ENCODE data around the gene MORC2. TPM values are rescaled to one million over a fixed set of nuclear protein-coding genes. Genes with fewer than 3 reads are reported as not detected.
A peak's percentile ranks its signal among the peaks of the same experiment; 100 is the strongest.

Gene MORC2
- total RNA-seq, 2 donors from 2014 or later: 34.9 to 36.3 TPM

DNA sequence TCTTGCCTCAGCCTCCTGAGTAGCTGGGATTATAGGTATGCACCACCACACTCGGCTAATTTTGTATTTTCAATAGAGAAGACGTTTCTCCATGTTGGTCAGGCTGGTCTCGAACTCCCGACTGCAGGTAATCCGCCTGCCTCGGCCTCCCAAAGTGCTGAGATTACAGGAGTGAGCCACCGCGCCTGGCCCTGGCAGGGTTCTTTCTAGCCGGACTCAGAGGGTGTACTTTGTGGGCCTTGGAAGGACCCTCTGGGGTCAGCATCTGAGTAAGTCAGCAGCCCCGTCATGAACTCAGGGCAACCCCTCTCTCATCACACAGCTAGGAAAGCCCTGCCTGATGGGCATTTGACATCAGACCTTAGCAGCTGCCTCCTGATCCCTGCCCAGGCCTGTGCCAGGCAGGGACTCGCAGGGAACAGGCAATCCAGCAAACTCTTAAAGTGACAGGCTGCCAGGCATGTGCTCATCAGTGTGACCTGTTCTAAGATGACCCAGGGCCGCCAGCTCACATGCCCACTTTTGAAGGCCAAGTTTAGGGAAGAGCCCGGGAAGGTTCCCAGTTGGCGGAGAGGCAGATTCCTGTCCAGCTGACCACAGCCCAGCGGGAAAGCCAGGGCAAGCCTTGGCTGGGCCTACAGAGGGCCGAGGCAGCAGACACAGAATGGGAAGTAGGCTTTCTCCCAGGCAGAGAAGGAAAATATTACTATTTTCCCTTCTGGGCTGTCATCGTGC, 92.9 kb downstream of the MORC2 start:
- peak; percentile 39 for DNase-seq
- TF ChIP-seq, protein P1, sequence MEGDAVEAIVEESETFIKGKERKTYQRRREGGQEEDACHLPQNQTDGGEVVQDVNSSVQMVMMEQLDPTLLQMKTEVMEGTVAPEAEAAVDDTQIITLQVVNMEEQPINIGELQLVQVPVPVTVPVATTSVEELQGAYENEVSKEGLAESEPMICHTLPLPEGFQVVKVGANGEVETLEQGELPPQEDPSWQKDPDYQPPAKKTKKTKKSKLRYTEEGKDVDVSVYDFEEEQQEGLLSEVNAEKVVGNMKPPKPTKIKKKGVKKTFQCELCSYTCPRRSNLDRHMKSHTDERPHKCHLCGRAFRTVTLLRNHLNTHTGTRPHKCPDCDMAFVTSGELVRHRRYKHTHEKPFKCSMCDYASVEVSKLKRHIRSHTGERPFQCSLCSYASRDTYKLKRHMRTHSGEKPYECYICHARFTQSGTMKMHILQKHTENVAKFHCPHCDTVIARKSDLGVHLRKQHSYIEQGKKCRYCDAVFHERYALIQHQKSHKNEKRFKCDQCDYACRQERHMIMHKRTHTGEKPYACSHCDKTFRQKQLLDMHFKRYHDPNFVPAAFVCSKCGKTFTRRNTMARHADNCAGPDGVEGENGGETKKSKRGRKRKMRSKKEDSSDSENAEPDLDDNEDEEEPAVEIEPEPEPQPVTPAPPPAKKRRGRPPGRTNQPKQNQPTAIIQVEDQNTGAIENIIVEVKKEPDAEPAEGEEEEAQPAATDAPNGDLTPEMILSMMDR (conservative IDR thresholded peaks at IDR 0.05): no peak
- H3K9ac ChIP-seq (ENCODE audit: extremely low read depth, low read length, poor library complexity, severe bottlenecking): no peak overlapping the region
- 93 to 98% methylated on average over 16 to 17 of the region's 17 CpGs for WGBS, 2 experiments (ENCODE audit: insufficient coverage in 1 of 2, insufficient read length in 1 of 2)
- Mint-ChIP-seq H3K36me3 (ENCODE audit: low read depth) (no peaks in the 10 kb centered on the region), H3K27ac (no peak overlapping the region), H3K4me1 (peaks cover 22% of the 10 kb centered on the region), H3K27me3 (ENCODE audit: insufficient read depth) (no peaks in the 10 kb centered on the region), H3K4me3 (no peak overlapping the region), H3K9me3 (no peaks in the 10 kb centered on the region)
- no peaks in the 10 kb centered on the region for H3K27me3 ChIP-seq (ENCODE audit: control insufficient read depth, insufficient read depth, low read length, poor library complexity, severe bottlenecking)
- H3K36me3 ChIP-seq (ENCODE audit: control insufficient read depth, insufficient read depth, low read length): no peaks in the 10 kb centered on the region
- peaks cover 7% of the 10 kb centered on the region for H3K4me1 ChIP-seq (ENCODE audit: control insufficient read depth, insufficient read depth, low read length)
- H3K4me3 ChIP-seq (ENCODE audit: low read length): no peak overlapping the region
- H3K9me3 ChIP-seq (ENCODE audit: control insufficient read depth, low read length): no peaks in the 10 kb centered on the region
- no peak overlapping the region for H3K27ac ChIP-seq (ENCODE audit: low read depth, low read length)

Other genes with a start within 250 kb of the MORC2 start
- gene TUG1, start 491 bp upstream of the MORC2 start, total RNA-seq: 100 to 1,000 TPM; 113 to 123 TPM
- gene SMTN, start 112.5 kb upstream of the MORC2 start, total RNA-seq: 10 to 100 TPM; 23.6 to 35.8 TPM
- 10 to 100 TPM in 1 of 2 donors, 1 to 10 TPM in 1; 8.0 to 10.4 TPM for gene SELENOM, start 138.8 kb upstream of the MORC2 start, total RNA-seq
- 1 to 10 TPM; 3.5 to 5.4 TPM for gene INPP5J, start 154.2 kb upstream of the MORC2 start, total RNA-seq
- 1 to 10 TPM; 4.1 to 4.6 TPM for gene PLA2G3, start 171.7 kb upstream of the MORC2 start, total RNA-seq
- gene RNF185, start 191.4 kb upstream of the MORC2 start, total RNA-seq: 10 to 100 TPM; 18.9 to 21.7 TPM
- 10 to 100 TPM; 41.4 to 42.2 TPM for gene LIMK2, start 243.5 kb upstream of the MORC2 start, total RNA-seq

Measured in endodermal cell (in vitro differentiated cells).